ACC112 (cell line): ENCODE data around the gene PLK5.

Source experiments
- H2AFZ ChIP-seq: fragments of 200-600 bp; sonication (generic); one replicate; pipeline ENCODE4 v1.6.0; 2017; ENCODE audit warnings: antibody characterized with exemption, low read length; ENCODE audit not compliant: unreplicated experiment
- H3K27ac ChIP-seq: fragments of 200-600 bp; sonication (generic); 2 replicates; pipeline ENCODE4 v1.5.1; 2014; ENCODE audit warnings: low read depth, mild to moderate bottlenecking, antibody characterized with exemption, low read length, moderate library complexity
- H3K27me3 ChIP-seq: fragments of 200-600 bp; sonication (generic); 2 replicates; pipeline ENCODE4 v1.6.1; 2014; ENCODE audit warnings: mild to moderate bottlenecking, antibody characterized with exemption, low read length, moderate library complexity, mixed read lengths; ENCODE audit not compliant: insufficient read depth
- H3K36me3 ChIP-seq: fragments of 200-600 bp; sonication (generic); 2 replicates; pipeline ENCODE4 v1.6.1; 2016; ENCODE audit warnings: mild to moderate bottlenecking, antibody characterized with exemption, low read length, moderate library complexity, mixed read lengths; ENCODE audit not compliant: insufficient read depth
- H3K4me1 ChIP-seq: fragments of 200-600 bp; sonication (generic); one replicate; pipeline ENCODE4 v1.6.1; 2016; ENCODE audit warnings: low read length, mixed read lengths; ENCODE audit not compliant: insufficient read depth, unreplicated experiment, control insufficient read depth
- H3K4me3 ChIP-seq: fragments of 200-600 bp; sonication (generic); 2 replicates; pipeline ENCODE4 v1.5.1; 2014; ENCODE audit warnings: mild to moderate bottlenecking, low read depth, low read length
- H3K79me2 ChIP-seq: fragments of 200-600 bp; sonication (generic); one replicate; pipeline ENCODE4 v1.6.0; 2016; ENCODE audit warnings: low read length; ENCODE audit not compliant: control insufficient read depth, unreplicated experiment, insufficient read depth

Gene PLK5

DNA sequence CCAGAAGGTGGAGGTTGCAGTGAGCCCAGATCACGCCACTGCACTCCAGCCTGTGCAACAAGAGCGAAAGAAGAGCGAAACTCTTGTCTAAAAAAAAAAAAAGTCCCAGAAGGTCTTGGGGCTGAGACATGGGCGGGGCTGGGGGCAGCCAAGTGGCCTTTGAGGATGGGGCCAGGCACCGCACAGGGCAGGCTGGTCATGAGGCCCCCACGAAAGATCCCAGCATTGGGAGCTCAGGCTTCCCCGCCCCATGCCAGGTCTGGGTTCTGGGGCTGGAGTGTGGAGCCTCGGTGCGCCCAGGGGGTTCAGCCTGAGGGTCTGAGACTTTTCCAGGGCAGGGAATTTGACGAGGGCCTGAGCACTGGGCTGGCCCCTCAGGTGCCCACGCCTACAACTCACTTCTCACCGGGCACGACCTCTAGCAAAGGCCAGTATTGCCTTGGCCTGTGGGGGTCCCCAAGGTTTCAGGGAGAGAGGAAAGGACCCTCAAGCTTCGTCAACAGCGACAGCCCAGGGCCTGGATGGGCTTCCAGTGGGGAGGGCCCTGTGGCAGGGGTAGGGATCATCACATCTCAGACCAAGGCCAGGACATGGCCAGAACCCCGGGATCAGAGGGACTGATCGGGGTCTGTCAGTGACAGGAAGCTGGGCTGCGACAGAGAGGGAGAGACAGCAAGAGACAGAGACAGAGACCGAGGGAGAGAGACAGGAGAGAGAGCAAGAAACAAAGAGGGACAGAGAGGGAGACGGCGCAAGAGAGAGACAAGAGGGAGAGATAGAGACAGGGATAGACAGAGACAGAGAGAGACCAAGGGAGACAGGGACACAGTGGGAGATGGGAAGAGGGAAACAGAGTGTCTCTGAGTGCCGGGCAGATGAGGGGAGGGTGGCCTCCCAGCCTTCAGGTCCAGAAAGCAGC, 51.7 kb downstream of the PLK5 start:
- no peak overlapping the region for H3K4me3 ChIP-seq
- H3K27me3 ChIP-seq, result no peaks in the 10 kb centered on the region
- H3K27ac ChIP-seq, result no peak overlapping the region
- no peak overlapping the region for H2AFZ ChIP-seq
- H3K36me3 ChIP-seq, result no peaks in the 10 kb centered on the region
- H3K4me1 ChIP-seq, result no peaks in the 10 kb centered on the region
- no peaks in the 10 kb centered on the region for H3K79me2 ChIP-seq

DNA sequence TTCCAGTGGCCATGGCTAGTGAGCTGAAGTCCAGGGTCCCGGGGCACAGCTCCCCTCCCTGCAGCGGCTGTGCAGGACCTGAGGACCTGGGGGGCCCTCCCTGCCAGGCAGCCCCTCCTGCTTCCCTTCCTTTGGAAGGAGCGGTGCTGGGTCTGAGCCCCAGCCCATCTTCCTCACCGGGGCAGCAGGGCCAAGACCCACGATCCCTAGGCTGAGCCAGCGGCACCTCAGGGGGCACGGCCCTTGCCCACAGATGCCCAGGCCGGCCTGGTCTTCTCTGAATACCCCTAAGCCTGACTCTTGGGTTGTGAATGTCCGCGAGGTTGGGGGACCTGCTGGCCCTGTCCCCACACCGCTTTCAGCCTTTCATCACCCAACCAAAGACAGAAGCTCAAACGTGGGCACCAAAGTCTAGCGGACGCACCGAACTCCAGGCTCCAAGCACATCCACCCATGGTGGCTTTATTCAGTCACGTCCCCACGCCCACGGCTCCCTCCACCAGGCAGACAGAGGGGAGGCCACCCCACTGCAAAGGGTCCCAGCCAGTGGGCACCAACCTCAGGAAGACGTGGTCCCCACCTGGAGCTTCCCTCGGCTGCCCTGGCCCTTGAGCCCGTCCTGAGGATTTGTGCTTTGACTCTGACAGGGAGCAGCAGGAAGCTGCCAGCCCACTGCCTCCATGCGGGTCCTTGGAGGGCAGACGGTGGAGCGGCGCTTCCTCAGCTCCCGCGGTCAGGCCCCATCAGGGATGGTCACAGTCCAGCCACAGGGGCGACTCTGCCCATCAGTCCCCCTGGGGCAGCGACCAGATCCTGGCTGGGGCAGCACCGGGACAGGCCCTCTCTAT, 52.6 kb downstream of the PLK5 start:
- Histone ChIP-seq H3K79me2 (no peaks in the 10 kb centered on the region), H3K4me1 (no peaks in the 10 kb centered on the region), H3K27ac (no peak overlapping the region), H3K36me3 (no peaks in the 10 kb centered on the region), H2AFZ (no peak overlapping the region), H3K4me3 (no peak overlapping the region), H3K27me3 (no peaks in the 10 kb centered on the region)

DNA sequence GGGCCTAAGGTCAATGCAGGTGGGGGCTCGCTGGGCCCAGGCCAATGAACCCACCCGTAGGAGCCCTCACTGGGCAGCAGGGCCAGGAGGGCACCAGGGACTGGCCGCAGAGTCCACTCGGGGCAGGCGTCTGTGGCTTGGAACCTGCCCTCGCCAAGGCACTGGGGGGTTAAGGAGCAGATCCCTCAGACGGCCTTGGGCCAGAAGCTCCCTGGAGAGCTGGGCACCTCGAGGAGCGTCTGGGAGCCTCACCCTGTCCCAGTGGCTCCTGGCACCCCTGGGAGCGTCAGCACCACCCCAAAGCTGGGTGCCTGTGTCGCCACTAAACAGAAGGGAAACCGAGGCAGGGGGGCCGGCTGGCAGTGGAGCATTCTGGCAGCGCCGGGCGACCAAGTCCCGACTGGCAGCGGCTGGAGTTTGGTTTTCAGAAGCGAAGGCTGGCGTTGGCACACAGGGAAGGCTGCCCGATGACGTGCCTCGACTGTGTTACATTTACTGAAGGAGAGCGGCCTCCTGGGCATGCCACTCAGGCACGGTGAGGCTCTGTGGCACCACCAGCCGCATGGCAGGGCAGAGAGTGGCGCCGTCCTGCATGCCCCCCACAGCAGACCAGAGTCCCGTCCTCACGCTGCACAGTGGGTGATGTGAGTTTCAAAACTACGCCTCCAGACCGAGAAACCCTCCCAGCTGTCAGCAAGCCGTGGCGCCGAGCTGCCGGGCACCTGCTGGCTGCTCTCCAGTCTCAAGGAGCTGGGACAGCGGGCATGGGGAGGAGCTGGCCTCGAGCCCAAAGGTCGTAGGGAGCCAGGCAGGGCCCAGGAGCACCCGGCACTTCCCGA, 53.4 kb downstream of the PLK5 start:
- Histone ChIP-seq H3K36me3 (no peaks in the 10 kb centered on the region), H3K4me1 (no peaks in the 10 kb centered on the region), H3K4me3 (no peak overlapping the region), H2AFZ (no peak overlapping the region), H3K27ac (no peak overlapping the region), H3K27me3 (no peaks in the 10 kb centered on the region), H3K79me2 (no peaks in the 10 kb centered on the region)

DNA sequence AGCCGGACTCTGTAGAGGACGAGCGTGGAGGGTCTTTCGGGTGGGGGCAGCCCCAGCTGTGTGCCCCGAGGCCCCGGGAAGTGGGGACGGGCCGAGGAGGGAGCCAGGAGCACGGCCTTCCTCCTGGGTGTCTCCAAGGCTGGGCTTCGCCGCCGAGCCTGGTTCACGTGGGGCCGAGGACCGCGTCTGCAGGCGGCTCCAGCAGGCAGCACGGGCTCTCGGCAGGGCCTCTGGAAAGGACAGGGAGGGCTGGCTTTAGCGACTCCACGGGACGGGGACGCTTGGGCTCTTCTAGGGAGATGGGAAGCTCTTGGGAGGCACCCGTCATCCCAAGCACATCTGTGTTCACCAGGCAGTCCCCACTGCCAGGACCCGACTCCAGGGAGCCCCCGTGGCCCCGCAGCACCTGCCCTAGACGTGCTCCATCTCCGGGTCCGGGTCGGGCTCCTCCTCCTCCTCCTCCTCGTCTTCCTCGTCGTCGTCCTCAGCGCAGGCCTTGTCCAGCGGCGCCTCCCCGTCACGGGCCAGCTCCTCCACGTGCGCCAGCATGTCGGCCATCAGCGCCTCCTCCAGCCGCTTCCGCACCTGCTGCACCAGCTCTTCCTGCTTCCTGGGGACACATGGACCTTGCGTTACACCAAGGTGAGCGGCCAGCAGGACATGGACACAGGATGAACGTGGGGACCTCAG, 54.2 kb downstream of the PLK5 start:
- H3K79me2 ChIP-seq, result no peaks in the 10 kb centered on the region
- H3K27ac ChIP-seq, result no peak overlapping the region
- H3K36me3 ChIP-seq, result no peaks in the 10 kb centered on the region
- no peak overlapping the region for H2AFZ ChIP-seq
- no peaks in the 10 kb centered on the region for H3K4me1 ChIP-seq
- H3K27me3 ChIP-seq, result no peaks in the 10 kb centered on the region
- no peak overlapping the region for H3K4me3 ChIP-seq

- no peak overlapping the region for H3K27ac ChIP-seq
- no peaks in the 10 kb centered on the region for H3K4me1 ChIP-seq
- H3K27me3 ChIP-seq, result no peaks in the 10 kb centered on the region
- no peak overlapping the region for H3K4me3 ChIP-seq
- no peak overlapping the region for H2AFZ ChIP-seq
- no peaks in the 10 kb centered on the region for H3K79me2 ChIP-seq
- H3K36me3 ChIP-seq, result no peaks in the 10 kb centered on the region
Measured at GRCh38 chr19:1579222-1579621, 55.3 kb downstream of the PLK5 start.

GRCh38 chr19:1580382-1580781, 56.5 kb downstream of the PLK5 start:
- Histone ChIP-seq H3K27me3 (no peaks in the 10 kb centered on the region), H3K4me1 (no peaks in the 10 kb centered on the region), H3K4me3 (no peak overlapping the region), H3K79me2 (no peaks in the 10 kb centered on the region), H2AFZ (no peak overlapping the region), H3K27ac (no peak overlapping the region), H3K36me3 (no peaks in the 10 kb centered on the region)

- Histone ChIP-seq H3K79me2 (peaks cover 4% of the 10 kb centered on the region), H3K27me3 (no peaks in the 10 kb centered on the region), H3K36me3 (no peaks in the 10 kb centered on the region), H3K4me1 (no peaks in the 10 kb centered on the region), H3K4me3 (no peak overlapping the region), H2AFZ (no peak overlapping the region), H3K27ac (no peak overlapping the region)
Measured at GRCh38 chr19:1580957-1581356, 57.1 kb downstream of the PLK5 start.

DNA sequence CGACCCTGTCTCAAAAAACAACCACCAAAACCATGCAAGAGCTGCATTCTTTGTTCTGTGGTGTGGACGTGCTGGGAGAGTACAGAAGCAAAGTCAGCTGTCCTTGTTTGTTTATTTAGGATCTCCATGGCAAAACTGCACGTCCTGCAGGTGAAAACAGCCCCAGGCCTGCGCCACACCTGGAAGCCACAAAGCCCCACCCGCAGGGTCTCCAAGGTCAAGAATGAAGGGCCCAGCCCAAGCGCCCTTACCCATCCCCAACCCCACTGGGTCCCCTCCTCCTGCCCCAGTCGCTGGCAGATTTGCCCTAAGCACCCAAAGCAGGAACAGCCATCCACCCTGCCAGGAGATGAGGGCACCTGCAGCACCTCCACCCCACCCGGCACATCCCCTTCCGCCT, 58.3 kb downstream of the PLK5 start:
- Histone ChIP-seq H3K27ac (no peak overlapping the region), H3K27me3 (no peaks in the 10 kb centered on the region), H3K4me3 (no peak overlapping the region), H2AFZ (no peak overlapping the region), H3K4me1 (no peaks in the 10 kb centered on the region), H3K79me2 (peaks cover 7% of the 10 kb centered on the region), H3K36me3 (no peaks in the 10 kb centered on the region)

DNA sequence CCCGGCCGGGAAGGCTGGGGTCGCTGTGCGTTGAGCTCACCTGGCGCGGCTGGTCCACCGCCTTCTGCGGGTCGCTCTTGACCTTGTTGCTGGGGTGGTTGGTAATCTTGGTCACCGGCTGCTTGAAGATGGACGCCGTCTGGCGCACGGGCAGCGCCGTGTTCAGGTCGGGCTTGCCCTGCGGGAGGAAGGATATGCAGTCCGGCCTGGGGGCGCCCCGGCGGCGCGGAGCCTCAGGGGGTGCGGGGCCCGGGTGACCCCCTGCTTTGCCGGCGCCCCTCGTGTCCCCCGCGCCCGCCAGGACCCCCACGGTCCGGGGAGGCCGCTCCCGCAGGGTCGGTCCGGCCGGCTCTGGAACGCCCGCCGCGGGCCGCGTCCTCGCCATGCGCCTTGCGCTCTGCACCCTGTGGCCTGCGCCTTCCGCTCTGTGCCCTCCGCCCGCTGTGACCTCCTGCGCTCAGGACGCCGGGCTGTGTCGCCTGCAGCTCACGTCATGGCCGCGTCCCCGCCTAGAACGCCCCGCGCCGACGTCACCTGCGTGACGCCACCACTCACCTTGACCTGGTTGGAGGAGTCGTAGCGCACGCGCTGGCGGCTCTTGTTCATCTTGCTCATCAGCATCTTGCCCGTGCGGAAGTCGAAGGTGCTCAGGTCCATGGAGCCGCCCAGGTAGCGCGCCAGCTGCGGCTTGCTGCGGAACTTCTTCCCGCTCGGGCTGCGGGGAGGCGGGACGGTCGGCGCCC, 60.8 kb downstream of the PLK5 start:
- no peaks in the 10 kb centered on the region for H3K27me3 ChIP-seq
- no peaks in the 10 kb centered on the region for H3K36me3 ChIP-seq
- H2AFZ ChIP-seq, result no peak overlapping the region
- H3K4me3 ChIP-seq, result no peak overlapping the region
- no peak overlapping the region for H3K27ac ChIP-seq
- H3K4me1 ChIP-seq, result peaks cover 2% of the 10 kb centered on the region
- peaks cover 22% of the 10 kb centered on the region for H3K79me2 ChIP-seq
